GM12878 (cell line): Measurements from ENCODE around the gene SAFB. TPM values are rescaled to one million over a fixed set of nuclear protein-coding genes. Genes with fewer than 3 reads are reported as not detected.
A peak's percentile ranks its signal among the peaks of the same experiment; 100 is the strongest.

Experiments used
- ATAC-seq: fragments of 200-7000 bp; cut with Tn5 transposase; 3 replicates; pipeline ENCODE4 v1.9.1; 2020; ENCODE audit warnings: mild to moderate bottlenecking, moderate library complexity
- BruUV-seq: library from RNA; stranded (reverse); fragments of 400-500 nt; replicated peaks from 2 replicates; lab custom pipeline; 2021; lab: Mats Ljungman, UMichigan
- CTCF ChIA-PET: fragments of 300-600 bp; sonication (Branson Sonifier 250); formaldehyde crosslinking; extraction: SDS; loops from one replicate; lab custom pipeline; 2021; ENCODE audit warnings: inconsistent platforms; lab: Yijun Ruan, JAX
- POLR2A ChIA-PET: fragments of 350-600 bp; formaldehyde crosslinking; extraction: SDS; loops from one replicate; lab custom pipeline; 2021; ENCODE audit warnings: inconsistent platforms; lab: Charles Lee
- RAD21 ChIA-PET: fragments of 300-600 bp; sonication (Branson Sonifier 250); formaldehyde crosslinking; loops from one replicate; lab custom pipeline; 2023; ENCODE audit warnings: antibody characterized with exemption; ENCODE audit not compliant: unreplicated experiment; lab: Charles Lee
- SMC1A ChIA-PET: fragments of 300-600 bp; sonication (Branson Sonifier 250); formaldehyde crosslinking; loops from one replicate; lab custom pipeline; 2023; ENCODE audit not compliant: unreplicated experiment, uncharacterized antibody; lab: Charles Lee
- DNase-seq: peaks from one replicate; pipeline ENCODE4 v3.0.0-alpha.2; 2011; ENCODE audit warnings: low read depth, low spot score
- FAIRE-seq: peaks from 3 replicates; lab custom pipeline; 2011; peaks lifted over from hg19 to GRCh38; lab: Jason Lieb, UNC
- H2AFZ ChIP-seq: 2 replicates; pipeline ENCODE4 v1.6.0; 2011; ENCODE audit warnings: low read depth, low read length, control low read depth; ENCODE audit not compliant: control insufficient read depth
- H3K27ac ChIP-seq: 2 replicates; pipeline ENCODE4 v1.5.1; 2011; ENCODE audit warnings: control low read depth; ENCODE audit not compliant: control insufficient read depth, insufficient read depth
- H3K27me3 ChIP-seq, 2 experiments: replicated peaks in 1 of 2; 2 replicates each; pipeline versions ENCODE4 v1.6.0 to v1.6.1; 2011; ENCODE audit warnings: low read length in 1 of 2; ENCODE audit not compliant: control insufficient read depth in 2 of 2, insufficient read depth in 2 of 2
- H3K36me3 ChIP-seq, 2 experiments: 2 replicates each; pipeline ENCODE4 v1.5.1; 2011; ENCODE audit warnings: low read length in 1 of 2; ENCODE audit not compliant: control insufficient read depth in 2 of 2, insufficient read depth in 2 of 2
- H3K4me1 ChIP-seq: 2 replicates; pipeline ENCODE4 v1.6.1; 2011; ENCODE audit warnings: mild to moderate bottlenecking, low read length, moderate library complexity, mixed read lengths; ENCODE audit not compliant: control insufficient read depth, insufficient read depth
- H3K4me2 ChIP-seq: 2 replicates; pipeline ENCODE4 v1.6.0; 2011; ENCODE audit warnings: control low read depth; ENCODE audit not compliant: control insufficient read depth, insufficient read depth
- H3K4me3 ChIP-seq: fragments of 200-600 bp; sonication (generic); 2 replicates; pipeline ENCODE4 v1.5.1; 2016
- H3K79me2 ChIP-seq: 2 replicates; pipeline ENCODE4 v1.6.0; 2011; ENCODE audit warnings: low read length; ENCODE audit not compliant: control insufficient read depth, insufficient read depth
- H3K9ac ChIP-seq: 2 replicates; pipeline ENCODE4 v1.8.0; 2011; ENCODE audit warnings: low read length, control low read depth, mixed read lengths; ENCODE audit not compliant: control insufficient read depth, insufficient read depth
- H3K9me3 ChIP-seq: replicated peaks from 3 replicates; pipeline ENCODE4 v1.5.1; 2011; ENCODE audit warnings: mild to moderate bottlenecking, low read length; ENCODE audit not compliant: control insufficient read depth, insufficient read depth
- H4K20me1 ChIP-seq: 2 replicates; pipeline ENCODE4 v1.6.0; 2011; ENCODE audit not compliant: control insufficient read depth, insufficient read depth
- BCL3 ChIP-seq: IDR thresholded peaks from 2 replicates; pipeline ENCODE4 v1.6.1; 2011; ENCODE audit warnings: borderline replicate concordance, low read depth, mild to moderate bottlenecking, moderate library complexity, low read length; ENCODE audit not compliant: insufficient read depth, poor library complexity, severe bottlenecking
- EED ChIP-seq: sonication (generic); IDR thresholded peaks from 2 replicates; pipeline ENCODE4 v1.6.1; 2016; ENCODE audit warnings: antibody characterized with exemption, low read depth
- POLR2A ChIP-seq: IDR thresholded peaks from 2 replicates; pipeline ENCODE4 v1.6.1; 2011; ENCODE audit warnings: low read depth, mild to moderate bottlenecking, low read length
- POLR2AphosphoS2 ChIP-seq: IDR thresholded peaks from 2 replicates; pipeline ENCODE4 v1.6.1; 2011; ENCODE audit warnings: low read depth, mild to moderate bottlenecking, low read length, improper control_type of control experiment, moderate library complexity
- POLR2AphosphoS5 ChIP-seq: IDR thresholded peaks from 2 replicates; pipeline ENCODE4 v1.6.1; 2011; ENCODE audit warnings: mild to moderate bottlenecking, low read length, inconsistent platforms
- STAT1 ChIP-seq: fragments of 450-650 bp; conservative IDR thresholded peaks from 2 replicates; pipeline ENCODE4 v1.6.1; 2014; ENCODE audit warnings: antibody characterized with exemption, mild to moderate bottlenecking
- TCF12 ChIP-seq: IDR thresholded peaks from 2 replicates; pipeline ENCODE4 v1.6.1; 2011; ENCODE audit warnings: low read depth, mild to moderate bottlenecking, low read length
- WGBS: methylation state at CpG from one replicate; pipeline ENCODE4 v1.1.6; 2016; ENCODE audit warnings: low lambda C conversion rate; ENCODE audit not compliant: insufficient replicate concordance, insufficient coverage; ENCODE audit errors: missing lambda C conversion rate; 5-methylcytosine and 5-hydroxymethylcytosine counted together
- in situ Hi-C: fragments of 300-500 bp; cut with MboI; formaldehyde crosslinking; loops from 9 replicates; pipeline ENCODE4 v1.14.3; 2018; ENCODE audit warnings: mixed read lengths
- intact Hi-C: fragments of 100-400 bp; cut with micrococcal nuclease; formaldehyde crosslinking; loops from one replicate; pipeline ENCODE4 v1.14.2; 2022; ENCODE audit not compliant: unreplicated experiment
- polyA plus RNA-seq, 11 experiments: library from polyadenylated mRNA; depleted of rRNA in 4 of 11; unstranded in 6 of 11; stranded (reverse) in 5 of 11; fragments of >200 nt; fragmentation: Nextera tagmentation in 4 of 11; fragmentation: Illumina TruSeq in 1 of 11; extraction: Ambion mirVana in 4 of 11; extraction: Trizol in 1 of 11; gene quantifications; 1 replicate in 1 of 11; 2 replicates in 10 of 11; pipeline versions ENCODE4 v1.2.1 to v1.2.3, GENCODE V29; 2011 to 2016; ENCODE audit warnings: inconsistent platforms in 2 of 11, missing spikeins in 2 of 11, low read depth in 1 of 11
- total RNA-seq, 4 experiments: library from RNA; depleted of rRNA in 3 of 4; stranded (reverse); fragments of >200 nt in 3 of 4; fragmentation: Illumina TruSeq in 1 of 4; extraction: Trizol in 1 of 4; gene quantifications; 2 replicates each; pipeline versions ENCODE4 v1.2.1 to v1.2.3, GENCODE V29; 2013 to 2021

Gene SAFB
- total and polyA plus RNA-seq, 10 of the 15 experiments (the other 5 are each of a cell fraction or from before 2014, with no cell fraction given): 1.6 to 131 (median 61.2) TPM

GRCh38 chr19:5694956-5695648 is 72.2 kb downstream of the SAFB start:
- no peak overlapping the region for H3K4me3 ChIP-seq
- WGBS: 71% methylated on average over 8 of the region's 8 CpGs
- TF ChIP-seq STAT1 (no peak), POLR2AphosphoS2 (peak; percentile 21; the same call in 1 of the 2 replicates)
- TF ChIP-seq, all 136 proteins: peak for 1
- no peak overlapping the region; the same call in 1 of the 2 replicates for H3K9ac ChIP-seq
- ATAC-seq: no peak
- no peaks in the 10 kb centered on the region; the same call in none of the 2 replicates for H4K20me1 ChIP-seq
- no peak for FAIRE-seq
- in situ Hi-C loops (no loop called here), intact Hi-C loops (no loop called here)
- ChIA-PET RAD21 (no interaction called here), POLR2A (no interaction called here), CTCF (no interaction called here), SMC1A (no interaction called here)
- H3K9me3 ChIP-seq: no peaks in the 10 kb centered on the region
- H3K4me2 ChIP-seq: 0 out of 2 replicates have a peak overlapping the region, but pooled peaks have one; percentile 9
- H3K4me1 ChIP-seq: peaks cover 10% of the 10 kb centered on the region
- H3K27me3 ChIP-seq: no peaks in the 10 kb centered on the region
- no peak overlapping the region for H3K27ac ChIP-seq
- no peak for DNase-seq
- no TSS peak for BruUV-seq
- peaks cover 45% of the 10 kb centered on the region for H3K79me2 ChIP-seq
- peaks cover 13 to 62% of the 10 kb centered on the region in 2 experiments for H3K36me3 ChIP-seq
- H2AFZ ChIP-seq: no peak overlapping the region

- FAIRE-seq: no peak
- peak; percentile 6 for ATAC-seq
- RAD21 ChIA-PET: no interaction called here
- Histone ChIP-seq H3K27me3 (no peaks in the 10 kb centered on the region), H3K4me3 (no peak overlapping the region), H3K79me2 (peaks cover 39% of the 10 kb centered on the region), H3K9me3 (no peaks in the 10 kb centered on the region), H2AFZ (no peak overlapping the region), H4K20me1 (no peaks in the 10 kb centered on the region; the same call in none of the 2 replicates), H3K36me3 (peaks cover 15 to 66% of the 10 kb centered on the region in 2 experiments), H3K9ac (no peak overlapping the region; the same call in 1 of the 2 replicates), H3K27ac (no peak overlapping the region), H3K4me2 (no peak overlapping the region), H3K4me1 (peaks cover 10% of the 10 kb centered on the region)
- 56% methylated on average over 28 of the region's 28 CpGs for WGBS
- BruUV-seq: no TSS peak
- intact Hi-C loops (no loop called here), in situ Hi-C loops (no loop called here)
- CTCF ChIA-PET: no interaction called here
- peak; percentile 90 for TF ChIP-seq TCF12
- TF ChIP-seq BCL3: peak; percentile 33
- peak; percentile 17 for TF ChIP-seq POLR2AphosphoS5
- no peak for TF ChIP-seq EED
- TF ChIP-seq POLR2A: peak; percentile 35
- SMC1A ChIA-PET: no interaction called here
- DNase-seq: no peak
- POLR2A ChIA-PET: no interaction called here
These were observed 72.8 kb downstream of the SAFB start for GRCh38 chr19:5695649-5696195.
